HepG2 (cell line): ENCODE results near the gene PDE6C. TPM values are rescaled to one million over a fixed set of nuclear protein-coding genes. Genes with fewer than 3 reads are reported as not detected.

Experiments
- ATAC-seq: fragments of 200-7000 bp; cut with Tn5 transposase; 3 replicates; pipeline ENCODE4 v1.9.1; 2020; ENCODE audit warnings: mild to moderate bottlenecking, moderate library complexity
- BruUV-seq: library from RNA; stranded (reverse); fragments of 400-500 nt; replicated peaks from 2 replicates; lab custom pipeline; 2021; lab: Mats Ljungman, UMichigan
- CTCF ChIA-PET: fragments of 300-600 bp; formaldehyde crosslinking; extraction: SDS; loops from one replicate; lab custom pipeline; 2021; ENCODE audit warnings: low total read pairs, inconsistent platforms, low intra/inter-chr PET ratio; lab: Yijun Ruan, JAX
- POLR2A ChIA-PET: fragments of 350-600 bp; sonication (Branson Sonifier 250); formaldehyde crosslinking; loops from one replicate; lab custom pipeline; 2020; ENCODE audit warnings: antibody characterized with exemption, inconsistent platforms; lab: Yijun Ruan, JAX
- DNase-seq: peaks from one replicate; pipeline ENCODE4 v3.0.0-alpha.2; 2015; ENCODE audit warnings: low spot score
- FAIRE-seq: peaks from 3 replicates; lab custom pipeline; 2011; peaks lifted over from hg19 to GRCh38; lab: Jason Lieb, UNC
- H2AFZ ChIP-seq: one replicate; pipeline ENCODE4 v1.6.1; 2011; ENCODE audit warnings: low read length, inconsistent platforms
- H3K27ac ChIP-seq: fragments of 300-600 bp; 3 replicates; pipeline ENCODE4 v1.8.0; 2011; ENCODE audit warnings: mixed run types, mild to moderate bottlenecking, mixed read lengths, low read length, inconsistent platforms; ENCODE audit not compliant: insufficient read depth; ENCODE audit errors: extremely low read length
- H3K27me3 ChIP-seq, 2 experiments: fragments of 200-600 bp in 1 of 2; 2 replicates in 1 of 2; 3 replicates in 1 of 2; pipeline versions ENCODE4 v1.6.0 to v1.8.0; 2011; ENCODE audit warnings: low read length in 2 of 2, mild to moderate bottlenecking in 2 of 2, moderate library complexity in 2 of 2, inconsistent platforms in 1 of 2; ENCODE audit not compliant: insufficient read depth in 2 of 2, control insufficient read depth in 1 of 2
- H3K36me3 ChIP-seq, 2 experiments: fragments of 200-600 bp in 1 of 2; replicated peaks in 1 of 2; 2 replicates in 1 of 2; 3 replicates in 1 of 2; pipeline versions ENCODE4 v1.5.1 to v1.8.0; 2011; ENCODE audit warnings: low read length in 2 of 2, inconsistent platforms in 1 of 2; ENCODE audit not compliant: insufficient read depth in 2 of 2, control insufficient read depth in 1 of 2
- H3K4me1 ChIP-seq: 2 replicates; pipeline ENCODE4 v1.5.1; 2012; ENCODE audit warnings: low read length, inconsistent platforms; ENCODE audit not compliant: insufficient read depth
- H3K4me2 ChIP-seq: 2 replicates; pipeline ENCODE4 v1.6.0; 2011; ENCODE audit warnings: low read depth, low read length, inconsistent platforms
- H3K4me3 ChIP-seq, 3 experiments: fragments of 200-600 bp in 1 of 3; sonication (generic), shearing (Covaris generic) in 1 of 3; replicated peaks in 1 of 3; 2 replicates each; pipeline ENCODE4 v1.5.1; 2011 to 2016; ENCODE audit warnings: low read length in 3 of 3, inconsistent platforms in 2 of 3, low read depth in 2 of 3, mild to moderate bottlenecking in 2 of 3, control low read depth in 1 of 3, mixed read lengths in 1 of 3; ENCODE audit not compliant: insufficient read depth in 1 of 3
- H3K79me2 ChIP-seq: one replicate; pipeline ENCODE4 v1.6.1; 2011; ENCODE audit warnings: low read length, inconsistent platforms; ENCODE audit not compliant: insufficient read depth
- H3K9ac ChIP-seq: 2 replicates; pipeline ENCODE4 v1.6.0; 2011; ENCODE audit warnings: mild to moderate bottlenecking, low read depth, low read length, inconsistent platforms; ENCODE audit not compliant: insufficient read depth
- H3K9me3 ChIP-seq: 2 replicates; pipeline ENCODE4 v1.5.1; 2012; ENCODE audit warnings: mild to moderate bottlenecking, low read length
- H4K20me1 ChIP-seq: 2 replicates; pipeline ENCODE4 v1.6.0; 2011; ENCODE audit warnings: inconsistent platforms, mild to moderate bottlenecking, low read length, moderate library complexity; ENCODE audit not compliant: insufficient read depth
- ATM ChIP-seq: fragments of 450-650 bp; IDR thresholded peaks from 2 replicates; pipeline ENCODE4 v1.7.1; 2017; ENCODE audit warnings: mild to moderate bottlenecking, borderline replicate concordance
- ISX ChIP-seq: sonication (generic); formaldehyde crosslinking; conservative IDR thresholded peaks from 2 replicates; pipeline ENCODE4 v1.5.0; 2020; ENCODE audit warnings: missing genetic modification reagents
- NR2F2 ChIP-seq: IDR thresholded peaks from 2 replicates; pipeline ENCODE4 v1.6.1; 2012; ENCODE audit warnings: low read depth, inconsistent platforms, borderline replicate concordance
- PAF1 ChIP-seq: IDR thresholded peaks from 2 replicates; pipeline ENCODE4 v1.6.1; 2016; ENCODE audit warnings: missing genetic modification reagents, missing compliant biosample characterization
- ZKSCAN5 ChIP-seq: sonication (generic); formaldehyde crosslinking; IDR thresholded peaks from 2 replicates; pipeline ENCODE4 v1.5.1; 2020; ENCODE audit warnings: mild to moderate bottlenecking, missing genetic modification reagents
- ZNF256 ChIP-seq: sonication (generic); formaldehyde crosslinking; conservative IDR thresholded peaks from 2 replicates; pipeline ENCODE4 v1.4.0; 2020; ENCODE audit warnings: missing genetic modification reagents
- ZNF572 ChIP-seq: sonication (generic); formaldehyde crosslinking; IDR thresholded peaks from 2 replicates; pipeline ENCODE4 v1.5.1; 2020; ENCODE audit warnings: mild to moderate bottlenecking, missing genetic modification reagents
- WGBS: methylation state at CpG from one replicate; pipeline ENCODE4 v1.1.6; 2017; ENCODE audit warnings: low lambda C conversion rate; 5-methylcytosine and 5-hydroxymethylcytosine counted together
- in situ Hi-C: cut with HindIII; loops from 2 replicates; pipeline ENCODE4 v1.10.0; 2017; ENCODE audit warnings: low pct_unique_long_range_greater_than_20kb; ENCODE audit not compliant: extremely low pct_ligation_motif_present
- intact Hi-C: fragments of 100-400 bp; cut with micrococcal nuclease; formaldehyde crosslinking; loops from one replicate; pipeline ENCODE4 v1.10.0; 2022; ENCODE audit not compliant: unreplicated experiment
- polyA plus RNA-seq, 8 experiments: library from polyadenylated mRNA; depleted of rRNA in 3 of 8; stranded (reverse) in 7 of 8; unstranded in 1 of 8; fragments of >200 nt; fragmentation: Illumina TruSeq in 4 of 8; extraction: Trizol in 4 of 8; gene quantifications; 2 replicates each; pipeline versions ENCODE4 v1.2.1 to v1.2.3, GENCODE V29; 2011 to 2016; ENCODE audit warnings: low read depth in 4 of 8, missing spikeins in 1 of 8, mixed read lengths in 1 of 8; ENCODE audit not compliant: insufficient read depth in 1 of 8
- total RNA-seq, 5 experiments: library from RNA; depleted of rRNA; stranded (reverse); fragments of >200 nt; fragmentation: Illumina TruSeq; extraction: Trizol; gene quantifications; 2 replicates each; pipeline ENCODE4 v1.2.3, GENCODE V29; 2016; ENCODE audit warnings: low read depth in 1 of 5
- TF ChIP-seq, protein P1 (sequence below): sonication (generic); formaldehyde crosslinking; IDR thresholded peaks from 2 replicates; pipeline ENCODE4; 2020; ENCODE audit warnings: missing genetic modification reagents, mild to moderate bottlenecking, borderline replicate concordance
- TF ChIP-seq, protein P2 (sequence below): sonication (generic); formaldehyde crosslinking; IDR thresholded peaks from 2 replicates; pipeline ENCODE4 v1.5.1; 2020; ENCODE audit warnings: missing genetic modification reagents, mild to moderate bottlenecking, borderline replicate concordance
- TF ChIP-seq, protein P3 (sequence below): sonication (generic); formaldehyde crosslinking; IDR thresholded peaks from 2 replicates; pipeline ENCODE4 v1.5.0; 2020; ENCODE audit warnings: missing genetic modification reagents
- TF ChIP-seq, protein P4 (sequence below): sonication (generic); formaldehyde crosslinking; IDR thresholded peaks from 2 replicates; pipeline ENCODE4 v1.5.0; 2020; ENCODE audit warnings: missing genetic modification reagents
- TF ChIP-seq, protein P5 (sequence below): sonication (generic); formaldehyde crosslinking; IDR thresholded peaks from 2 replicates; pipeline ENCODE4 v1.9.0; 2021; ENCODE audit warnings: missing genetic modification reagents, borderline replicate concordance

The PDE6C gene
- total and polyA plus RNA-seq, 2 of the 13 experiments (the other 11 are each of a cell fraction or from before 2014, with no cell fraction given) = 0.64 TPM; not detected in 1

DNA sequence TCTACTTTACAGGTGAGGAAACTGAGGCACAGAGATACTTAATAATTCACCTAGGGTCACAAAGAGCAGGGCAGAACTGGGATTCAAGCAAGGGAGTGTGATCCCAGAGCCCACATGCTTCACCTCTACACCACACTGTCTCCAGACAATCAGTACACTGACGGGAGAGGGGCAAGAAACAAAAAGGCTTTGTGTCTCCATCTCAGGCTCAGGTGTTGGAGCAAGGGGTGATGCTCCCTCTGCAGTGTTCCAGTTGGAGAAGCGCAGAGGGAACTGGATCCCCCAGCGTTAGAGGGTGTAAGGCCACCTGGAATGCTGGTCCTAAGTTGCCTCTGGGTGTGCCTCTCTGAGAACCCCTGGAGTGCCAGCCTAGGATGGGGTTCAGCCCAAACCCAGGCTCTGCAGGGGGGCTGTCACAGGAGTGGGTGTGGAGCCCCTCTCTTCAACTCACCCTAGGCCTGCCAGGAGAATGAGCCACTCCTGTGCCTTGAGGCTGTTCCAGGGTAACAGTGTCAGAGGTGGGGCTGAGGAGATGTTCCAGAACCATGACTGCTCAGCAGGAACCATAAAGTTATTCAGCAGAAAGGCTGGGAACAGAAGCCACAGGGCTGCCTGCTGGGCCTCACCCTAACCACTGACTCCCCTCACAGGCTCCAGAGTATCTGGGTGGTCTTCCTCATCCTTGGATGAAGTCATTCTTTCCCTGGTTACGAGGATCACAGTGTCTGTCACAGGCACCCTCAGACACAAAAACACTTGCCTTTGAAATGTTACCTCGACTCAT lies 16.8 kb upstream of the PDE6C start:
- ChIA-PET POLR2A (interaction anchor here (1.5 kb wide), 1 partner anchor 107 kb away, joined by 5 read pairs; the partner anchor contains the start of gene FRA10AC1), CTCF (no interaction called here)
- in situ Hi-C loops (no loop called here), intact Hi-C loops (loop anchor here (10.0 kb wide), 1 partner anchor 51 kb away; no protein-coding TSS in a partner anchor)
- Histone ChIP-seq H3K27ac (peak overlapping the region; percentile 16), H3K9me3 (no peaks in the 10 kb centered on the region), H2AFZ (no peak overlapping the region), H4K20me1 (peaks cover 92% of the 10 kb centered on the region), H3K36me3 (peaks cover 16 to 64% of the 10 kb centered on the region in 2 experiments), H3K27me3 (no peaks in the 10 kb centered on the region; a peak in 1 of 5 replicates), H3K9ac (no peak overlapping the region), H3K79me2 (peaks cover 29% of the 10 kb centered on the region), H3K4me1 (peaks cover 68% of the 10 kb centered on the region), H3K4me3 (no peak overlapping the region), H3K4me2 (no peak overlapping the region; the same call in 1 of the 2 replicates)
- no TSS peak for BruUV-seq
- WGBS = 83% methylated on average over 5 of the region's 5 CpGs
- FAIRE-seq (no peak), DNase-seq (no peak), ATAC-seq (no peak)
- no peak for TF ChIP-seq ZNF572 (CRISPR knock-in tag)
- no peak for TF ChIP-seq NR2F2
- TF ChIP-seq, protein P1, sequence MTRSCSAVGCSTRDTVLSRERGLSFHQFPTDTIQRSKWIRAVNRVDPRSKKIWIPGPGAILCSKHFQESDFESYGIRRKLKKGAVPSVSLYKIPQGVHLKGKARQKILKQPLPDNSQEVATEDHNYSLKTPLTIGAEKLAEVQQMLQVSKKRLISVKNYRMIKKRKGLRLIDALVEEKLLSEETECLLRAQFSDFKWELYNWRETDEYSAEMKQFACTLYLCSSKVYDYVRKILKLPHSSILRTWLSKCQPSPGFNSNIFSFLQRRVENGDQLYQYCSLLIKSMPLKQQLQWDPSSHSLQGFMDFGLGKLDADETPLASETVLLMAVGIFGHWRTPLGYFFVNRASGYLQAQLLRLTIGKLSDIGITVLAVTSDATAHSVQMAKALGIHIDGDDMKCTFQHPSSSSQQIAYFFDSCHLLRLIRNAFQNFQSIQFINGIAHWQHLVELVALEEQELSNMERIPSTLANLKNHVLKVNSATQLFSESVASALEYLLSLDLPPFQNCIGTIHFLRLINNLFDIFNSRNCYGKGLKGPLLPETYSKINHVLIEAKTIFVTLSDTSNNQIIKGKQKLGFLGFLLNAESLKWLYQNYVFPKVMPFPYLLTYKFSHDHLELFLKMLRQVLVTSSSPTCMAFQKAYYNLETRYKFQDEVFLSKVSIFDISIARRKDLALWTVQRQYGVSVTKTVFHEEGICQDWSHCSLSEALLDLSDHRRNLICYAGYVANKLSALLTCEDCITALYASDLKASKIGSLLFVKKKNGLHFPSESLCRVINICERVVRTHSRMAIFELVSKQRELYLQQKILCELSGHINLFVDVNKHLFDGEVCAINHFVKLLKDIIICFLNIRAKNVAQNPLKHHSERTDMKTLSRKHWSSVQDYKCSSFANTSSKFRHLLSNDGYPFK (CRISPR knock-in tag) = 0 out of 2 replicates have a peak, but pooled peaks have one; percentile 10
- TF ChIP-seq ZNF256 (CRISPR knock-in tag) = no peak
- TF ChIP-seq, protein P2, sequence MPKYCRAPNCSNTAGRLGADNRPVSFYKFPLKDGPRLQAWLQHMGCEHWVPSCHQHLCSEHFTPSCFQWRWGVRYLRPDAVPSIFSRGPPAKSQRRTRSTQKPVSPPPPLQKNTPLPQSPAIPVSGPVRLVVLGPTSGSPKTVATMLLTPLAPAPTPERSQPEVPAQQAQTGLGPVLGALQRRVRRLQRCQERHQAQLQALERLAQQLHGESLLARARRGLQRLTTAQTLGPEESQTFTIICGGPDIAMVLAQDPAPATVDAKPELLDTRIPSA (CRISPR knock-in tag) = no peak
- peak; percentile 86 for TF ChIP-seq PAF1
- no peak for TF ChIP-seq ISX (CRISPR knock-in tag)
- TF ChIP-seq, protein P3, sequence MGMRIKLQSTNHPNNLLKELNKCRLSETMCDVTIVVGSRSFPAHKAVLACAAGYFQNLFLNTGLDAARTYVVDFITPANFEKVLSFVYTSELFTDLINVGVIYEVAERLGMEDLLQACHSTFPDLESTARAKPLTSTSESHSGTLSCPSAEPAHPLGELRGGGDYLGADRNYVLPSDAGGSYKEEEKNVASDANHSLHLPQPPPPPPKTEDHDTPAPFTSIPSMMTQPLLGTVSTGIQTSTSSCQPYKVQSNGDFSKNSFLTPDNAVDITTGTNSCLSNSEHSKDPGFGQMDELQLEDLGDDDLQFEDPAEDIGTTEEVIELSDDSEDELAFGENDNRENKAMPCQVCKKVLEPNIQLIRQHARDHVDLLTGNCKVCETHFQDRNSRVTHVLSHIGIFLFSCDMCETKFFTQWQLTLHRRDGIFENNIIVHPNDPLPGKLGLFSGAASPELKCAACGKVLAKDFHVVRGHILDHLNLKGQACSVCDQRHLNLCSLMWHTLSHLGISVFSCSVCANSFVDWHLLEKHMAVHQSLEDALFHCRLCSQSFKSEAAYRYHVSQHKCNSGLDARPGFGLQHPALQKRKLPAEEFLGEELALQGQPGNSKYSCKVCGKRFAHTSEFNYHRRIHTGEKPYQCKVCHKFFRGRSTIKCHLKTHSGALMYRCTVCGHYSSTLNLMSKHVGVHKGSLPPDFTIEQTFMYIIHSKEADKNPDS (CRISPR knock-in tag) = no peak
- TF ChIP-seq, protein P4, sequence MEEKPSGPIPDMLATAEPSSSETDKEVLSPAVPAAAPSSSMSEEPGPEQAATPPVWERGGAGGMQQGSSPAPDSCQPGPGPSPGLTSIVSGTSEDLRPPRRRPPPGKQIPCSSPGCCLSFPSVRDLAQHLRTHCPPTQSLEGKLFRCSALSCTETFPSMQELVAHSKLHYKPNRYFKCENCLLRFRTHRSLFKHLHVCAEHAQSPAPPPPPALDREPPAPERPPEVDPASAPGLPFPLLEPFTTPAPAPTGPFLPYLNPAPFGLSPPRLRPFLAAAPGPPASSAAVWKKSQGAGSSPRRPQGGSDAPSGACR = 0 out of 2 replicates have a peak, but pooled peaks have one; percentile 30
- TF ChIP-seq ZKSCAN5 (CRISPR knock-in tag) = no peak
- TF ChIP-seq ATM = no peak
- TF ChIP-seq, protein P5, sequence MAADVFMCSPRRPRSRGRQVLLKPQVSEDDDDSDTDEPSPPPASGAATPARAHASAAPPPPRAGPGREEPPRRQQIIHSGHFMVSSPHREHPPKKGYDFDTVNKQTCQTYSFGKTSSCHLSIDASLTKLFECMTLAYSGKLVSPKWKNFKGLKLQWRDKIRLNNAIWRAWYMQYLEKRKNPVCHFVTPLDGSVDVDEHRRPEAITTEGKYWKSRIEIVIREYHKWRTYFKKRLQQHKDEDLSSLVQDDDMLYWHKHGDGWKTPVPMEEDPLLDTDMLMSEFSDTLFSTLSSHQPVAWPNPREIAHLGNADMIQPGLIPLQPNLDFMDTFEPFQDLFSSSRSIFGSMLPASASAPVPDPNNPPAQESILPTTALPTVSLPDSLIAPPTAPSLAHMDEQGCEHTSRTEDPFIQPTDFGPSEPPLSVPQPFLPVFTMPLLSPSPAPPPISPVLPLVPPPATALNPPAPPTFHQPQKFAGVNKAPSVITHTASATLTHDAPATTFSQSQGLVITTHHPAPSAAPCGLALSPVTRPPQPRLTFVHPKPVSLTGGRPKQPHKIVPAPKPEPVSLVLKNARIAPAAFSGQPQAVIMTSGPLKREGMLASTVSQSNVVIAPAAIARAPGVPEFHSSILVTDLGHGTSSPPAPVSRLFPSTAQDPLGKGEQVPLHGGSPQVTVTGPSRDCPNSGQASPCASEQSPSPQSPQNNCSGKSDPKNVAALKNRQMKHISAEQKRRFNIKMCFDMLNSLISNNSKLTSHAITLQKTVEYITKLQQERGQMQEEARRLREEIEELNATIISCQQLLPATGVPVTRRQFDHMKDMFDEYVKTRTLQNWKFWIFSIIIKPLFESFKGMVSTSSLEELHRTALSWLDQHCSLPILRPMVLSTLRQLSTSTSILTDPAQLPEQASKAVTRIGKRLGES (CRISPR knock-in tag) = no peak
